Loucy (cell line): ENCODE results near the gene CDK4.

Experiments used
- H2AFZ ChIP-seq: fragments of 200-600 bp; sonication (generic); 2 replicates; pipeline ENCODE4 v1.6.0; 2016; ENCODE audit warnings: antibody characterized with exemption, mild to moderate bottlenecking, low read length, moderate library complexity
- H3F3A ChIP-seq: fragments of 200-600 bp; 2 replicates; pipeline ENCODE4 v1.6.0; 2016; ENCODE audit warnings: antibody characterized with exemption, low read depth, mild to moderate bottlenecking
- H3K27me3 ChIP-seq: fragments of 200-600 bp; sonication (generic); 2 replicates; pipeline ENCODE4 v1.6.1; 2014; ENCODE audit warnings: low read length, mild to moderate bottlenecking; ENCODE audit not compliant: insufficient read depth, poor library complexity, severe bottlenecking
- H3K36me3 ChIP-seq: fragments of 200-600 bp; sonication (generic); 2 replicates; pipeline ENCODE4 v1.6.1; 2016; ENCODE audit warnings: low read length; ENCODE audit not compliant: insufficient read depth
- H3K4me1 ChIP-seq: fragments of 200-600 bp; sonication (generic); 2 replicates; pipeline ENCODE4 v1.5.1; 2014; ENCODE audit warnings: low read length, mild to moderate bottlenecking; ENCODE audit not compliant: insufficient read depth, poor library complexity, severe bottlenecking
- H3K4me2 ChIP-seq: fragments of 200-600 bp; sonication (generic); 2 replicates; pipeline ENCODE4 v1.6.0; 2014; ENCODE audit warnings: antibody characterized with exemption, low read length, low read depth, mild to moderate bottlenecking; ENCODE audit not compliant: poor library complexity, severe bottlenecking
- H3K4me3 ChIP-seq: fragments of 200-600 bp; sonication (generic); 2 replicates; pipeline ENCODE4 v1.5.1; 2014; ENCODE audit warnings: low read length, mild to moderate bottlenecking, mixed read lengths; ENCODE audit not compliant: poor library complexity, severe bottlenecking
- H3K79me2 ChIP-seq: fragments of 200-600 bp; sonication (generic); 2 replicates; pipeline ENCODE4 v1.6.1; 2014; ENCODE audit warnings: low read length; ENCODE audit not compliant: insufficient read depth
- H3K9ac ChIP-seq: fragments of 200-600 bp; sonication (generic); 2 replicates; pipeline ENCODE4 v1.6.0; 2014; ENCODE audit warnings: mild to moderate bottlenecking, low read depth, low read length, moderate library complexity; ENCODE audit not compliant: poor library complexity, severe bottlenecking
- H3K9me2 ChIP-seq: fragments of 200-600 bp; sonication (generic); replicated peaks from 2 replicates; pipeline ENCODE4 v1.6.1; 2016; ENCODE audit warnings: low read depth, low read length, mixed read lengths
- H3K9me3 ChIP-seq: fragments of 200-600 bp; sonication (generic); 2 replicates; pipeline ENCODE4 v1.6.1; 2014; ENCODE audit warnings: mild to moderate bottlenecking, antibody characterized with exemption, low read length, low read depth; ENCODE audit not compliant: insufficient read depth
- H4K20me1 ChIP-seq: fragments of 200-600 bp; sonication (generic); 2 replicates; pipeline ENCODE4 v1.6.0; 2014; ENCODE audit warnings: antibody characterized with exemption, low read length, mild to moderate bottlenecking; ENCODE audit not compliant: insufficient read depth, poor library complexity, severe bottlenecking
- EZH2phosphoT487 ChIP-seq: fragments of 200-600 bp; IDR thresholded peaks from 2 replicates; pipeline ENCODE4 v1.6.1; 2018; ENCODE audit warnings: antibody characterized with exemption, mild to moderate bottlenecking, moderate library complexity, borderline replicate concordance
- TF ChIP-seq, protein P1 (sequence below): fragments of 200-600 bp; sonication (generic); conservative IDR thresholded peaks from 2 replicates; pipeline ENCODE4 v1.5.1; 2014; ENCODE audit warnings: mild to moderate bottlenecking, antibody characterized with exemption, low read length

The CDK4 gene

DNA sequence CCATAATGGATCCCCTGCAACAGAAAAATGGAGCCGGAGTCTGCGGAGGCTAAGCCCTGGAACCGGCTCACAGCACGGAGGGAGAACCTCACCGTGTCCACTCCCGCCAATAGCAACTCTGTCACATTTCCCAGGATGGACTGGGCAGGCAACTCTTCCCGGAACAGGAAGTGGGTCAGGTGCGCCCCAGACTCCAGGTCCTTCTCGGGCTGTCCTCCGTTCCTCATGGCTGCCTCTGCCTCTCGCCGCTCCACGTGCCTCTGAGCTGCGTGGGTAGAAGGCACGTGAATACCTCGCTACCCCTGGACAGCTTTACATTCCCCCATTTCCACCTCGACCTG is 12.5 kb upstream of the CDK4 start:
- Histone ChIP-seq H3K4me3 (no peak overlapping the region), H3K9ac (no peak overlapping the region), H3K4me2 (no peak overlapping the region), H3K36me3 (no peaks in the 10 kb centered on the region), H3F3A (no peaks in the 10 kb centered on the region), H2AFZ (no peak overlapping the region), H3K27me3 (no peaks in the 10 kb centered on the region), H4K20me1 (peaks cover 7% of the 10 kb centered on the region), H3K4me1 (no peaks in the 10 kb centered on the region), H3K9me3 (no peaks in the 10 kb centered on the region), H3K9me2 (no peaks in the 10 kb centered on the region), H3K79me2 (no peaks in the 10 kb centered on the region)
- TF ChIP-seq EZH2phosphoT487: no peak
- TF ChIP-seq, protein P1, sequence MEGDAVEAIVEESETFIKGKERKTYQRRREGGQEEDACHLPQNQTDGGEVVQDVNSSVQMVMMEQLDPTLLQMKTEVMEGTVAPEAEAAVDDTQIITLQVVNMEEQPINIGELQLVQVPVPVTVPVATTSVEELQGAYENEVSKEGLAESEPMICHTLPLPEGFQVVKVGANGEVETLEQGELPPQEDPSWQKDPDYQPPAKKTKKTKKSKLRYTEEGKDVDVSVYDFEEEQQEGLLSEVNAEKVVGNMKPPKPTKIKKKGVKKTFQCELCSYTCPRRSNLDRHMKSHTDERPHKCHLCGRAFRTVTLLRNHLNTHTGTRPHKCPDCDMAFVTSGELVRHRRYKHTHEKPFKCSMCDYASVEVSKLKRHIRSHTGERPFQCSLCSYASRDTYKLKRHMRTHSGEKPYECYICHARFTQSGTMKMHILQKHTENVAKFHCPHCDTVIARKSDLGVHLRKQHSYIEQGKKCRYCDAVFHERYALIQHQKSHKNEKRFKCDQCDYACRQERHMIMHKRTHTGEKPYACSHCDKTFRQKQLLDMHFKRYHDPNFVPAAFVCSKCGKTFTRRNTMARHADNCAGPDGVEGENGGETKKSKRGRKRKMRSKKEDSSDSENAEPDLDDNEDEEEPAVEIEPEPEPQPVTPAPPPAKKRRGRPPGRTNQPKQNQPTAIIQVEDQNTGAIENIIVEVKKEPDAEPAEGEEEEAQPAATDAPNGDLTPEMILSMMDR: no peak

DNA sequence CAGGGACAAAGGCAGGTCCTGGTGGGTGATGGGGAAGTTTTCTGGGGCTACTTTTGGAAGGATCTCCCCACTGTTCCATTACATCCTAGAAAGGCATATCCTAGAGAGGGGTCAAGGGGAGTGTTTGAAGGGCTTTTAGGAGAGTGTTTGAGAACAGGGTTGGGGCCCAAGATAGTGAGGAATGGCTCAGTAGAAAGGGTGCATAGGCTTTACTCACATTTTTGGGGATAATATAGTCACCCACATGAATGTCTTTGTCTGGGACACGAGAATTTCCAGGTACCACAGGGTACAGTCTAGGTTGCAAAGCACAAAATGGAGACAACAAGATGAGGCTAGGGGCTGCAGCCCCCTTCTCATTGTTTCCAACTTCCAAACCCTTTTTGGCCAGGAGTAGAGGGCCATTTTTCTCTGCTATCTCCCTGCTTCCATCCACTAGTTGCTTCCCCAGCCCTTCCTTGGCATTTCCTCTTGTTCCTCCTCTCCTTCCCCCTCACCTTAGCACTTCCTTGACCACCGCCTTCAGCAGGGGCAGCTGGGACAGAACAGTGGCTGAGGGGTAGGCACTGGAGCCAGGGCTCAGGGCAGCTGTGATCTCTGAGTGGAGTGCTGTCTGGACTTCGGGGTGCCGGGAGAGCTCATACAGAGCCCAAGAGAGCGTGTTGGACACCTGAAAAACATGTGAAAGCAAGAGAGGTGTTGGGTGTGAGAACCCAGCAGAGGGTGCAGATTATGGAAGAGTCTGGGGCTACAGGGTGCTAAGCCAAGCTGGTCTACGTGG is 12.0 kb upstream of the CDK4 start:
- no peaks in the 10 kb centered on the region for H3K36me3 ChIP-seq
- no peak overlapping the region for H3K9ac ChIP-seq
- H4K20me1 ChIP-seq: peaks cover 7% of the 10 kb centered on the region
- H3K27me3 ChIP-seq: no peaks in the 10 kb centered on the region
- H3K4me1 ChIP-seq: no peaks in the 10 kb centered on the region
- H3K4me2 ChIP-seq: no peak overlapping the region
- H3K9me2 ChIP-seq: no peaks in the 10 kb centered on the region
- no peak for TF ChIP-seq EZH2phosphoT487
- TF ChIP-seq, protein P1: no peak
- no peaks in the 10 kb centered on the region for H3K9me3 ChIP-seq
- no peak overlapping the region for H2AFZ ChIP-seq
- no peaks in the 10 kb centered on the region for H3F3A ChIP-seq
- H3K79me2 ChIP-seq: no peaks in the 10 kb centered on the region
- no peak overlapping the region for H3K4me3 ChIP-seq

DNA sequence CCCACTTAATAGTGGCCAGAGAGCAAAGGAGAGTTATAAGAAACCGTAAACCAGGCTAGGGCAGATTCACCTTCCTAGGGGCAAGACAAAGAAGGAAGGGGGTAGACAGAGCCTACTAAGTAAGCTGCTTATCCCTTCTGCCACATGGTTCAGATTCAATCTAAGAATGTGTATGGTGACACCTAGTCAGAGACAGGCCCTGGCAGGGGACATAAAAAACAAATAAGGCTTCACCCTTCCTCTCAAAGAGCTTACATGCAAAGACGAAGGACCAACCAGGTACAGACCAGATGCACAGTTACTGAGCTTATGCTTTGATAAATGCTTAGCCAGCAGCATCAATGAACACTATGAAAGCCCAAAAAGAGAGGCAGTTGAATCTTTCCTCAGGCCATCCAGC is 10.4 kb upstream of the CDK4 start:
- Histone ChIP-seq H3K4me2 (no peak overlapping the region), H2AFZ (no peak overlapping the region), H3K36me3 (no peaks in the 10 kb centered on the region; the same call in 1 of the 2 replicates), H4K20me1 (peaks cover 7% of the 10 kb centered on the region), H3K4me1 (no peaks in the 10 kb centered on the region), H3K27me3 (no peaks in the 10 kb centered on the region), H3K4me3 (no peak overlapping the region), H3K9ac (no peak overlapping the region), H3K9me3 (no peaks in the 10 kb centered on the region), H3K9me2 (no peaks in the 10 kb centered on the region), H3F3A (no peaks in the 10 kb centered on the region), H3K79me2 (no peaks in the 10 kb centered on the region)
- TF ChIP-seq, protein P1: no peak
- TF ChIP-seq EZH2phosphoT487: no peak
